Panc1 (cell line): ENCODE measurements around the gene RIPOR2. TPM values are rescaled to one million over a fixed set of nuclear protein-coding genes. Genes with fewer than 3 reads are reported as not detected.

Source experiments
- ATAC-seq: fragments of 200-7000 bp; cut with Tn5 transposase; 2 replicates; pipeline ENCODE4 v1.9.1; 2020; ENCODE audit warnings: mild to moderate bottlenecking, moderate library complexity
- BruUV-seq: library from RNA; stranded (reverse); fragments of 400-500 nt; replicated peaks from 2 replicates; lab custom pipeline; 2021; lab: Mats Ljungman, UMichigan
- CTCF ChIA-PET: fragments of 300-600 bp; sonication (Branson Sonifier 250); formaldehyde crosslinking; loops from one replicate; lab custom pipeline; 2022; ENCODE audit warnings: antibody characterized with exemption; lab: Charles Lee
- POLR2A ChIA-PET: fragments of 300-600 bp; sonication (Branson Sonifier 250); formaldehyde crosslinking; loops from one replicate; lab custom pipeline; 2022; ENCODE audit warnings: antibody characterized with exemption; lab: Charles Lee
- DNase-seq: peaks from one replicate; pipeline ENCODE4 v3.0.0-alpha.2; 2010; ENCODE audit warnings: low read depth, low spot score
- H3K27ac ChIP-seq: 2 replicates; pipeline ENCODE4 v1.5.1; 2011; ENCODE audit warnings: mild to moderate bottlenecking, low read length, inconsistent platforms
- H3K27me3 ChIP-seq: fragments of 200-500 bp; sonication (Bioruptor generic); 2 replicates; pipeline ENCODE4 v1.6.0; 2014; ENCODE audit warnings: low read length, inconsistent platforms; ENCODE audit not compliant: control insufficient read depth, insufficient read depth
- H3K36me3 ChIP-seq: fragments of 200-500 bp; sonication (Bioruptor generic); 2 replicates; pipeline ENCODE4 v1.5.1; 2014; ENCODE audit warnings: inconsistent platforms, mild to moderate bottlenecking, low read length, moderate library complexity; ENCODE audit not compliant: control insufficient read depth, insufficient read depth
- H3K4me1 ChIP-seq: 2 replicates; pipeline ENCODE4 v1.5.1; 2011; ENCODE audit warnings: inconsistent platforms, mild to moderate bottlenecking, low read length, moderate library complexity; ENCODE audit not compliant: control insufficient read depth, insufficient read depth
- H3K4me3 ChIP-seq, 2 experiments: 2 replicates each; pipeline ENCODE4 v1.5.1; 2011 to 2012; ENCODE audit warnings: low read depth in 2 of 2, low read length in 2 of 2, mild to moderate bottlenecking in 2 of 2, inconsistent platforms in 1 of 2, moderate library complexity in 1 of 2
- H3K9me3 ChIP-seq: fragments of 200-500 bp; sonication (Bioruptor generic); 2 replicates; pipeline ENCODE4 v1.5.1; 2014; ENCODE audit warnings: low read depth, mild to moderate bottlenecking, inconsistent platforms, low read length, moderate library complexity; ENCODE audit not compliant: control insufficient read depth, insufficient read depth
- CTCF ChIP-seq: fragments of 450-650 bp; IDR thresholded peaks from 2 replicates; pipeline ENCODE4 v1.5.1; 2017; ENCODE audit warnings: mild to moderate bottlenecking
- POLR2AphosphoS5 ChIP-seq: IDR thresholded peaks from 2 replicates; pipeline ENCODE4 v1.6.1; 2012; ENCODE audit warnings: mild to moderate bottlenecking, low read depth, low read length, moderate library complexity
- REST ChIP-seq, 2 experiments: IDR thresholded peaks; 2 replicates each; pipeline ENCODE4 v1.6.1; 2011 to 2012; ENCODE audit warnings: low read depth in 2 of 2, control low read depth in 1 of 2, low read length in 1 of 2, mild to moderate bottlenecking in 1 of 2, moderate library complexity in 1 of 2; ENCODE audit not compliant: insufficient read depth in 1 of 2
- SIN3A ChIP-seq: IDR thresholded peaks from 2 replicates; pipeline ENCODE4 v1.6.1; 2012; ENCODE audit warnings: low read depth, mild to moderate bottlenecking, low read length, moderate library complexity, borderline replicate concordance; ENCODE audit not compliant: insufficient read depth
- TCF7L2 ChIP-seq: IDR thresholded peaks from 2 replicates; pipeline ENCODE4 v1.6.1; 2011; ENCODE audit warnings: mild to moderate bottlenecking, low read depth, low read length, inconsistent platforms
- in situ Hi-C: cut with HindIII; loops from 2 replicates; pipeline ENCODE4 v1.10.0; 2016; ENCODE audit warnings: low sequenced_read_pairs, low pct_unique_long_range_greater_than_20kb
- intact Hi-C: fragments of 100-400 bp; cut with micrococcal nuclease; formaldehyde crosslinking; loops from one replicate; pipeline ENCODE4 v1.10.0; 2022; ENCODE audit not compliant: unreplicated experiment
- total RNA-seq: library from RNA; stranded (reverse); gene quantifications from one replicate; pipeline ENCODE4 v1.2.1, GENCODE V29; 2021; ENCODE audit not compliant: unreplicated experiment

The RIPOR2 gene
- total RNA-seq, 1 experiment from 2014 or later, result 0.54 TPM

DNA sequence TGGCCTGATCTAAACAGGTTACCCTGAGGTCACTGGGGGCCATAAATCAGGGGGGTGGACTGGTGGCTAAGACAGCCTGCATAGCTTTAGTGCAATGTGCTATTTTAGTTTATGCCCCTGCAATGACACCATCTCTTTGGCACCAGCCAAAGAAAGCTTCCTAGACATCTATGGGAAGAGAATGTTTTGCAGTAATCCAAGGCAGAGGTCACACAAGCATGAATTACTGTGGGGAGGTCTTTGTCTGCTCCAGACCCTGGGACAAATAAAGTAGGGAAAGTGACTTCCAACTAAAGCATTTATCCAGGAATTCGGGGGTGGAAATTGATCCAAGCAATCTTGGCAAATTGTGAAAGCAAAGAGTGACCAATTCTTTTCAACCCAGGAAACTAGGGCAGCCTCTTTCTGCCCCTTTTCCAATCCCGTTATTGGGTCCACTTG is 5.3 kb downstream of the RIPOR2 start:
- H3K27me3 ChIP-seq, result peaks cover 19% of the 10 kb centered on the region
- H3K27ac ChIP-seq, result no peak overlapping the region
- POLR2A ChIA-PET, result no interaction called here
- in situ Hi-C loops (no loop called here), intact Hi-C loops (no loop called here)
- no peak overlapping the region for H3K4me3 ChIP-seq
- no peak for ATAC-seq
- TF ChIP-seq REST (IDR thresholded peaks at IDR 0.05; ENCODE audit: insufficient read depth in 1 of 2, low read depth in 2 of 2, low read length in 1 of 2) (no peak), SIN3A (no peak), POLR2AphosphoS5 (no peak), CTCF (no peak), TCF7L2 (no peak)
- H3K4me1 ChIP-seq, result no peaks in the 10 kb centered on the region
- H3K36me3 ChIP-seq, result no peaks in the 10 kb centered on the region
- DNase-seq, result no peak
- H3K9me3 ChIP-seq, result no peaks in the 10 kb centered on the region
- CTCF ChIA-PET, result no interaction called here
- BruUV-seq, result no TSS peak

- DNase-seq, result no peak
- BruUV-seq, result no TSS peak
- POLR2A ChIA-PET, result no interaction called here
- Histone ChIP-seq H3K4me1 (no peaks in the 10 kb centered on the region), H3K36me3 (no peaks in the 10 kb centered on the region), H3K27me3 (peaks cover 11% of the 10 kb centered on the region), H3K9me3 (no peaks in the 10 kb centered on the region), H3K4me3 (no peak overlapping the region), H3K27ac (no peak overlapping the region)
- no peak for ATAC-seq
- in situ Hi-C loops (no loop called here), intact Hi-C loops (no loop called here)
- CTCF ChIA-PET, result no interaction called here
- TF ChIP-seq SIN3A, result no peak
Observed at GRCh38 chr6:24929242-24929641, 6.5 kb downstream of the RIPOR2 start.

DNA sequence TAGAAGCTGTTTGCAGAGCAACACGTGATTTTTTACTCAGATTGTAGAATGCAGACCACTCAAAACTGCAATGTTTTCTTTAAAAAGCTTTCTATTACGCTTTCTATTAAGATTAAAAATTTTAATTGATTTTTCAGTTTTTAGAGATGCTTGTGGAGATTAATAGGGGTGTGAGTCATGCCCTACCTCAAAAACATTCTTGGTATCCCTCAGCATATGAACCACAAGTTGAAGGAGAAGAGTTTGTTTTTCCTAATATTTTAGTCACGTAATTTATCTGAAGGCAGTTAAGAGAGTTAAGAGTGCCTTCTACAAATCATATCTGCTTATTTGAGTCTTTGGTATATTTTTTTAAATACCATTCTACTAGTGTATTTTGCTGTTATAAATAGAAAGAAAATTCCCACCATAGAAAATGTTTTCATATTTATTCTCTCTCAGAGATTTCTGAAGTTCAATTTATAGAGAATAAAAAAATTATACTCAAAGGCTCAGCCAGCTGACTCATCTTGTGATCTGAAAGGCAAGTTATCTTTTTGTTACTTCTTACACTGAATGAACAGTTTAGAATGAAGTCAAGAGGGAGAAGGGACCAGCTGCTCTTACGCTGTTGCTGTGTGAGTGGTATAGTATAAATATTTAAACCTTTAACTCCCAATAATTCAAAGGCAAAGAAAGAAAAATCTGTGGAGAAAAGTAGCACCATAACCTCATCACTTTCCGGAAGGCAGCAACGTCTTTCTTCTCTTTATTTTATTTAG is 7.6 kb downstream of the RIPOR2 start:
- BruUV-seq, result no TSS peak
- ATAC-seq, result no peak
- no peak overlapping the region for H3K4me3 ChIP-seq
- no peak for DNase-seq
- TF ChIP-seq TCF7L2 (no peak), POLR2AphosphoS5 (no peak), CTCF (no peak), SIN3A (no peak), REST (IDR thresholded peaks at IDR 0.05; ENCODE audit: insufficient read depth in 1 of 2, low read depth in 2 of 2, low read length in 1 of 2) (no peak)
- POLR2A ChIA-PET, result no interaction called here
- CTCF ChIA-PET, result no interaction called here
- in situ Hi-C loops (no loop called here), intact Hi-C loops (no loop called here)
- H3K36me3 ChIP-seq, result no peaks in the 10 kb centered on the region
- H3K4me1 ChIP-seq, result no peaks in the 10 kb centered on the region
- peaks cover 8% of the 10 kb centered on the region for H3K27me3 ChIP-seq
- no peak overlapping the region for H3K27ac ChIP-seq
- no peaks in the 10 kb centered on the region for H3K9me3 ChIP-seq
